HG03060 (cell line): ENCODE data around the gene SYNM.
"Not testable (repeated sequence)": the region's sequence is repeated elsewhere in the genome, so short reads cannot be mapped to it uniquely, and the experiment has no call there.

Source experiments
- ATAC-seq: cut with Tn5 transposase; IDR thresholded peaks from one replicate; pipeline ENCODE4 v1.9.1; 2021; ENCODE audit warnings: low read depth, moderate number of reproducible peaks; ENCODE audit not compliant: unreplicated experiment

The SYNM gene, protein sequence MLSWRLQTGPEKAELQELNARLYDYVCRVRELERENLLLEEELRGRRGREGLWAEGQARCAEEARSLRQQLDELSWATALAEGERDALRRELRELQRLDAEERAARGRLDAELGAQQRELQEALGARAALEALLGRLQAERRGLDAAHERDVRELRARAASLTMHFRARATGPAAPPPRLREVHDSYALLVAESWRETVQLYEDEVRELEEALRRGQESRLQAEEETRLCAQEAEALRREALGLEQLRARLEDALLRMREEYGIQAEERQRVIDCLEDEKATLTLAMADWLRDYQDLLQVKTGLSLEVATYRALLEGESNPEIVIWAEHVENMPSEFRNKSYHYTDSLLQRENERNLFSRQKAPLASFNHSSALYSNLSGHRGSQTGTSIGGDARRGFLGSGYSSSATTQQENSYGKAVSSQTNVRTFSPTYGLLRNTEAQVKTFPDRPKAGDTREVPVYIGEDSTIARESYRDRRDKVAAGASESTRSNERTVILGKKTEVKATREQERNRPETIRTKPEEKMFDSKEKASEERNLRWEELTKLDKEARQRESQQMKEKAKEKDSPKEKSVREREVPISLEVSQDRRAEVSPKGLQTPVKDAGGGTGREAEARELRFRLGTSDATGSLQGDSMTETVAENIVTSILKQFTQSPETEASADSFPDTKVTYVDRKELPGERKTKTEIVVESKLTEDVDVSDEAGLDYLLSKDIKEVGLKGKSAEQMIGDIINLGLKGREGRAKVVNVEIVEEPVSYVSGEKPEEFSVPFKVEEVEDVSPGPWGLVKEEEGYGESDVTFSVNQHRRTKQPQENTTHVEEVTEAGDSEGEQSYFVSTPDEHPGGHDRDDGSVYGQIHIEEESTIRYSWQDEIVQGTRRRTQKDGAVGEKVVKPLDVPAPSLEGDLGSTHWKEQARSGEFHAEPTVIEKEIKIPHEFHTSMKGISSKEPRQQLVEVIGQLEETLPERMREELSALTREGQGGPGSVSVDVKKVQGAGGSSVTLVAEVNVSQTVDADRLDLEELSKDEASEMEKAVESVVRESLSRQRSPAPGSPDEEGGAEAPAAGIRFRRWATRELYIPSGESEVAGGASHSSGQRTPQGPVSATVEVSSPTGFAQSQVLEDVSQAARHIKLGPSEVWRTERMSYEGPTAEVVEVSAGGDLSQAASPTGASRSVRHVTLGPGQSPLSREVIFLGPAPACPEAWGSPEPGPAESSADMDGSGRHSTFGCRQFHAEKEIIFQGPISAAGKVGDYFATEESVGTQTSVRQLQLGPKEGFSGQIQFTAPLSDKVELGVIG (N-terminal part only)

DNA sequence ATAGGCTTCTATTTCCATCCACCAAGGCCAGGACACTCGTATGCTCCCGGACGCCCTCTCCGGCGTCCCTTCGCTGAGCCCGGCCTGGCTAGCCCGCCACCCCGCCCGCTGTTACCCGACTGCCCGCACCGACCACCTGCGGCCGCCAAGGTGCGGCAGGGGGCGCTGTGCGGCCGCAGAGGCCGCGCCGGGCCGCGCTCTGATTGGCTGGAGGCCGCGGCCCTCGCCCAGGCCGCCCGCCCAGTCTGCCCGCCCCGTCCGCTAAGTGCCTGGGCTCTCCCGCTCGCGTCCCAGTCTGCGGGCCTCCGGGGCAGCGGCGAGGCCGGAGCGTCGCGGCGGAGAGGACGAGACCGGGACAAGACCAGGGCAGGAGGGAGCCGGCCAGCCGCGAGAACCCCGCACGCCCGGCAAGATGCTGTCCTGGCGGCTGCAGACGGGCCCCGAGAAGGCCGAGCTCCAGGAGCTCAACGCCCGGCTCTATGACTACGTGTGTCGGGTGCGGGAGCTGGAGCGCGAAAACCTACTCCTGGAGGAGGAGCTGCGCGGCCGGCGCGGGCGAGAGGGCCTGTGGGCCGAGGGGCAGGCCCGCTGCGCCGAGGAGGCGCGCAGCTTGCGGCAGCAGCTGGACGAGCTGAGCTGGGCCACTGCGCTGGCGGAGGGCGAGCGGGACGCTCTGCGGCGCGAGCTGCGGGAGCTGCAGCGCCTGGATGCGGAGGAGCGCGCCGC lies at the start of gene SYNM:
Gene SYNM (plus strand): TSS at position 293 of the 726 bp plus-strand sequence. CDS start 120 bp downstream, at position 413.
- no peak for ATAC-seq

DNA sequence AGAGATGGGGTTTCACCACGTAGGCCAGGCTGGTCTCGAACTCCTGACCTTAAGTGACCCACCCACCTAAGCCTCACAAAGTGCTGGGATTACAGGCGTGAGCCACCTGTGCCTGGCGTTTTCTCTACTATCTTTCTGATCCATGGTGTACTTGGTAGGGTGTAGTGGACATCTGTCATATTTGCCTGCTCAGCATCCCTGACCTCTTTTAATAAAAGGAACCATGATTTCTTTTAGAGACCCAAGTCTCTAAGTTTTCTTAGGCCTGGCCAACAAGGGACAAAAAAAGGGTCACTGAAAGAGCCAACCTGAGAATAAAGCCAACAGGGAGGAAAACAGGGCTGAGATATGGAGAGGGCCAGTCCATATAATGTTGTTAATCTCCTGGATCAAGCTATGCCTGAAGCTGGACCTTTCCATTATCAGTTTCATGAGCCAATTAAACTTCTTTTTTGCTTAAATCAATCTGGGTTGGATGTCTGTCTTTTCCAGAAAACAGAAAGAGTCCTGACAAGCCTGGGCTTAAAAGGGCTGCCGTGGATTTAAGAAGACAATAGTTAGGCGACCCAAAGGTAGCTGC lies 49.2 kb upstream of the SYNM start:
- ATAC-seq, result no peak

DNA sequence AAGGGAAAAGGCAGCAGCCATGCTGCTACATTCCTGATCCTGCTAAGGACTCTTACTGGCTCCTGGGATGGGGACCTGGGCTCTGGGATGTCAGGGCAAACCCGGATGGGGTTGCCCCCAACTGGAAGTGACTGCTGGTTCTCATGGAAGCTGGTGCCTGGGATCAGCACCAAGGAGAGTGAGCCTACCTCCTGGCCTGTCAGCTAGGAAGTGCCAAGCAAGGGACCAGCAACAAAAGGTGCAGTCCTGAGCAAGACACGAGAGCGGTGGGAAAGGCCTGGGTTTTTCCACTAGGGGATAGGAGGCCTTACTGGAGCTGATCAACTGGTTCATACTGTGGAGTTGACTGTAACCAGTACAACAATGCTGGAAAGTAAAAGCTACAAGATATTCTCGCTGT lies 47.9 kb upstream of the SYNM start:
- ATAC-seq, result no peak

DNA sequence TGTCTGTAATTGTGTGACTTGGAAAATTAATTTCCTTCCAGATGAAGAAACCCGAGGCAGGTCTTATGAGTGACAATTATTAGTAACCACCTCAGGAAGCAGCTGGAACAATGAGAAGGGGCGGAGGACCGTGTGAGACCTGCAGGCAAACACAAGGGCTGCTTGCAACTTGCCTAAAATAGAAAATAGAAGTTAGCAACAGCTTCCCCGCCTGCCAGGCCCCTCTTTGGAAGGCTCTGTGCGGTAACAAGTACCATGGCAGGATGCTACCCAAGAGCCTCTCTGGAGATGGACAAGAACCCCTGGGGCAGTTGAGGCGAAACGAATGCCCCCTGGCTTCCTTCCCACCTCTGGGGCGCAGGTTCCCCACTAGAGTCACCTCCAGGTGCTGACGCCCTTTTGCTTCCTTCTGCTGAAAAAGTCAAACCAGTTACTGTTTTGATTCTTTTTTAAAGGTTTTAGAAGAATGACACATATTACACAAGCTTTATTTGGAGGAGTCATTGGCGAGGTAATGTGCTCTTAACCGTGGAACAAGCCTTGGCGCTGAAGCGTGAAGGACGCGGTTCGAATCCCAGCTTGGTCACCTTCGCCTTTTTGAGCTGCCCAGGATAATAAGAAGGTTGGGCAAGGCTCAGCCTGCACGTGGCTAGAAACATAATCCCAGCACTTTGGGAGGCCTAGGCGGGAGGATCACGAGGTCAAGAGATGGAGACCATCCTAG lies 47.0 kb upstream of the SYNM start:
- no peak for ATAC-seq

DNA sequence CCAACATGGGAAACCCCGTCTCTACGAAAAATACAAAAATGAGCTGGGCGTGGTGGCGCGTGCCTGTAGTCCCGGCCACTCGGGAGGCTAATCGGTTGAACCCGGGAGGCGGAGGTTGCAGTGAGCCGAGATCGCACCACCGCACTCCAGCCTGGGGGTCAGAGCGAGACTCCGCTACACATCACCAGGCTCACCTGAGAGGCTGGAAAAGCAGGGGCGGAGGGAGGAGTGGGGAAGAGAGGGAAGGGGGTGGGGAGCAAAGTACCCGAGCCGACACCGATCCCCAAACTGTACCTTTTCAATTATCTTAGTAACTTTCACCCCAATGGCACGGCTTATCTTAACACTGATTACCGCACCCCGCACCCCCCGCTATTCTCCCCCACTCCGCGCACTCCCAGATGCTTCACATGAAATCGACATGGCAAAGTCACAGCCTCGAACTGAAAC lies 46.4 kb upstream of the SYNM start:
- ATAC-seq, result no peak

DNA sequence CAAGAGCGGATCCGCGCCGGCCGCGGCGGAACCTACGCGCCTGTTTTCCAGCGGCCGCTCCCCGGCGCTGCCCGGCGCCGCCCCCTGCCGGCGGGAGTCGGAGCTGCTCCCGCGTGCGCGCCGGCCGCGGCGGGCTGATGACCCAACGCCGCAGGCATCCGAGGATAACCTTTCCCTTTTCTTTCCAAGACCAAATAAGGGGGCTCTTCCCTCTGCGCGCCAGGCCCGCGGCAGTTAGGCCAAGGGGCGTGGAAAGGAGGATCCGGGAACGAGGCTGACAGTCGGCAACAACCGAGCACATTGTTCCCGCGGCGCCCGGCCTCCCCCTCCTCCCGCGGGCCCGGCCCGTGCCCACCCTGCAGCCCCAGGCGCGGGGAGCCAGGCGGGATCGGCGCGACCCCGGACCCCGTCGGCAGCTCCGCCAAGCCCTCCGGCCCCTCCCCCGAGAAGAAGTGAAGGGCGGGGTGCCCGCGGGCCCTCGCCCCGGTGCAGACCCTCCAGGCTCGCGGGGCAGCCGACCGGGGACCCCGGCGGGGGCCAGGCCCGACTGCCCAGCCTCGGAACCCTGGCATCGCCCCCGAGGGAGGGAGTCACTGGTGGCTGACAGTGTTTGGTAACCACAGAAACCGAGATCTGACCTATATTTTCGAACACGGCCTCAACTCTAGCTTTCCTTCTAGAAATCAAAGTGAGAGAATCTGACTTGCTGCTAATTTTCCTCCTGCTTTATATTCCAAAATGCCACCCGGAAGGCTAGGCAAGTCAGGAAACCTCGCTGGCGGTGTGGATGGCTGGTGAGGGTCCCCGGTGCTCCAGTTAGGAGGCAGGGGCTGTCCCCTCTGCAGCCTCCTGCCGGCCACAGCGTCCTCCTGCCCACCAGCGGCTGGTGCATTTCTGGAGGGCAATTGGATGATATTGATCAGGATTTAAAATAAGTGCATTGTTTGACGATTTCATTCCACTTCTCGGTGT lies 45.6 kb upstream of the SYNM start:
- no peak for ATAC-seq

DNA sequence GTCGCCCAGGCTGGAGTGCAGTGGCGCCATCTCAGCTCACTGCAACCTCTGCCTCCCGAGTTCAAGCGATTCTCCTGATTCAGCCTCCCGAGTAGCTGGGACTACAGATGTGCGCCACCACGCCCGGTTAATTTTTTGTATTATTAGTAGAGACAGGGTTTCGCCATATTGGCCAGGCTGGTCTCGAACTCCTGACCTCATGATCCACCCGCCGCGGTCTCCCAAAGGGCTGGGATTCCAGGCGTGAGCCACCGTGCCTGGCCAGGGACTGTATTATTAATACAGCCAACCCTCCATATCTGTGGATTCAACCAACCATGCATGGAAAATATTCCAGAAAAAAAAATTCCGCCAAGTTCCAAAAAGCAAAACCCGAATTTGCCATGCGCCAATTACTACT lies 44.7 kb upstream of the SYNM start:
- ATAC-seq, result not testable (repeated sequence)

DNA sequence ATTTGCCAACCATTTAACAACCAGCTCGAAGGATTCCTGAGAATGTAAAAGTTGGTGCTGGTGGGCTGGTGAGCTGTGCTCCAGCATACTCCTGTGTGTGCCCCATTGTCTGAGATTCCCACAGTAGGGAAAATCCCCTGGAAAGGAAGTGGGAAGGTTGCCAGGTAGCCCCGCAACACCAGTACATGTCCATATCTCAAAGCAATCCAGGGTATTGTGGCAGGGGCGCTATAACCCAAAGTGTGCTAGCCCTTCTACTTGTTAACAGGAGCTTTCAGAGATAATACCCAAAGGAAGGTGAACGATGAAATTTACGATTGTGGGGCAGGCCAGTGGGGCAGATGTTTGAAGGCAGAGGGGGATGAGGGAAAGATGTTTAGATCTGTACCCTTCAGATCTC lies 42.7 kb upstream of the SYNM start:
- ATAC-seq, result no peak

DNA sequence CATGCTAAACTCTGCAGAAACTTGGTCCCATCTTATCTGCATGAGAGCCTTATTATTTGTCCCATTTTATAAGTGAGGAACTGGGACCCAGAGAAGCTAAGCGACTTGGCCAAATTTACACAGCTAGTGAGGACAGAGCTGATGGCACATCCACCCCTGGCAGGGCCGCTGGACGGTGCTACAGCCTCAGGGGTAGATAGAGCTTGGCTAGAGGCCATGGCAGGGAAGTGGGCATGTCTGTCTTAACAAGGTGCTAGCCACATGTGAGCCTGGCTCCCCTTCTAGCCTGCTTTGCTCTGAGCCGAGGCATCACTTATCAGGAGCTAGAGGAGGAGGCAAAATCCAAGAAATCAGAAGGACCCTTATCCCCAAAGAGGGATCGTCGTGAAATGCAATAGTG lies 36.7 kb upstream of the SYNM start:
- no peak for ATAC-seq

DNA sequence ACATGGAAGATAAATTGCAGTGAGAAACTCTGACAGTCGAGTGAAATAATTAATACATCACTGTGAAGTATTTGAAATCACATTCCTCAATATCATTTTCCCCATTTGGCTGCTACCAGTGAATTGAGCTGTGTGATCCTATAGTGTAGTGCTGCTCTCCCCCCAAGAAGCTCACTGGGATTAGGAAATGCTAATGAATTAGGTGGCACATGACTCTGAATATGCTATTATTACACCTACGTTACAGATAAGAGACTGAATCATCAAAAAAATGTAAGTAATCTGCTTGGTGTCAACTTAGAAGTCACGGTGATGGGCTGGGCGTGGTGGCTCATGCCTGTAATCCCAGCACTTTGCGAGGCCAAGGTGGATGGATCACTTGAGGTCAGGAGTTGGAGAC lies 34.7 kb upstream of the SYNM start:
- no peak for ATAC-seq

DNA sequence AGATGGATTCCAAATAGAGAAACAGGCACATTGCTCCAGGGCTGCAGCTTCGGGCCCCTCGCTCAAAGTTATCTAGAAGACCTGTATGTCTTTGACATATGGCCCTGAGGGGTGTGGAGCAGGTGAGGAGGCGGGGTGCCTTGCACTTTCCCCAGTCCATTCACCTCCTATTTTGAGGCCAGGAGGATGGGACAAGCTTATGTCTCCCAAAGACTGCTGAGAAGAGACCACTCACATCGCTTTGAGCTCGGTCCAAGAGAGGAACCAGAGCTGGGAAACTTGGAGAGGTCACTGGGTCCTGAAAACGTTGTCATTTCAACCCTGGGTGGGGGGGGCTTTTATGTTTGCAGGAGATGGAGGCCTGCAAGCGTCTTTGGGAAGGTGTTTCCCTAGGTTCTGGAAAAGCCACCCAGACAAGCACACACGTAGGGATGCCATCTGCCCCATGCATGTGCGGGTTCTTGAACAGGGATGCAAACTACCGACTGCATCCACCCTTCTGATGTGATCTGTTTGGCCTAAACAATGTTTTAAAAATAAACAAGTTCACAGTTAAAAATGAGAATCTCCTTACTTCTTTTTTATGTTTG lies 33.7 kb upstream of the SYNM start:
- ATAC-seq, result no peak

DNA sequence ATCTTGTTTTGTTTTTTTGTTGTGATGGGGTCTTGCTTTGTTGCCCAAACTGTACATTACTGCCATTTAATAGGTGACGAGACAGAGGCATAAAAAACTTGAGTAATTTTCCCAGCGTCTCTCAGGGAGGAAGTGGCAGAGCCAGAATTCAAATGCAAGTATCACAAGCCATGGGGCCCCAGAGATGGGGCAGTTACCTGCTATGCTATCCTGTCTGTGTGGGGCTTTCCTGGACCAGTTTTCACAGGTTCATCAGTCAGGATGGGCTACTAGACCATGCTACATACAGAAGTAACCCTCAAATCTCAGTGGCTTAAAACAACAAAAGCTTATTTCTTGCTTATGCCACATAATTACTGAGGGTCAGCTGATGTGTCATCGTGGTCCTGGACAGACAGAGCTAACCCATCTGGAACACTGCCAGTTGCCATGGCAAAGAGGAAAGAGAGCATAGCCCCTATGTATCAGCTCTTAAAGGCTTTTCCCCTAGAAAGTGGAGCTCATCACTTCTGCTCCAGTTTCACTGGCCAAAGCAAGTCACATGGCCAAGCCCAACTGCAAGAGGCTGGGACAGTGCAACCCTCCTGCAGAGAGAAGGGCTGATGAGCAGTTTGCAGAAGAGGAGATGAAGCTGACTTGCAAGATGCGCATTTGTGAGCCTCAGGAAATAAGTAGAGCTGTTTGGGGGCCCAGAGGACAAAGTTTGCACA lies 31.7 kb upstream of the SYNM start:
- no peak for ATAC-seq

DNA sequence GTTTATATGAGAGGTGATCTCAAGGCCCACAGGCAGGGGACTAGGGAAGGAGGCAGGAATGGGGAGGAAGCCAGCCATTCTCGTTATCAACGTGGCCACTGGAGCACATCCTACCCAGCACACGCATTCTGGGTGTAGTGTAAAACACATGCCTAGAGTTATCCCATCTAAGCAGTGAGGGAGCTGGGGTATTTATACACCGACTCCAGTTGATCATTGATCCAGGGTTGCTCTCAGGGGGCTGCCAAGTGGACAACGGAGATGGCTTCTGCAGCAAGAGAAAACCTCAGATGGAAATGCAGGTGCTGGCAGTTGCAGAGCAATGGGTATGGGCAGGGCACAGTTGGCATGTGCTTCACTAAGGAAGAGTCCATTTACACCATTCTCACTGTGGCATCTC lies 30.4 kb upstream of the SYNM start:
- ATAC-seq, result no peak

DNA sequence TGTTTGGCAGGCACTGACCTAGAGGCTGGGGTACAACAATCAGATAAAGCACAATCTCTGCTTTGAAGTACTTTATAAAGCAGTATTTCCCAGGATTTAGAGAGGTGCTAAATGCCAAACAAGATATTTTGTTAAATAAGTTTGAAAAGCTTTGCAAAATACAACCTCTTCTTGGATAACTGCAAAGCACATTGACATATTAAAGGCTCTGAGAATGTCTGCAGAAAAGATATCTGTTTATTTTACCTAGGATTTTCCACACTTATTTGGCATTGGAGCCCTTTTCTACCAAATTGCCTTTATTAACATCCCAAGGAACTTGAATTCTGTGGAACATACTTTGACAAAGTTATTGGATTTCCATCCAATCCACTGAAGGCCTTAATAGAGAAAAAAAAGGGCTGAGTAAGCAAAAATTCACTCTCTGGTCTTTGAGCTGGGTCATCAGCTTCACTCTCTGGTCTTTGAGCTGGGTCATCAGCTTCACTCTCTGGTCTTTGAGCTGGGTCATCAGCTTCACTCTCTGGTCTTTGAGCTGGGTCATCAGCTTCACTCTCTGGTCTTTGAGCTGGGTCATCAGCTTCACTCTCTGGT lies 29.7 kb upstream of the SYNM start:
- not testable (repeated sequence) for ATAC-seq

DNA sequence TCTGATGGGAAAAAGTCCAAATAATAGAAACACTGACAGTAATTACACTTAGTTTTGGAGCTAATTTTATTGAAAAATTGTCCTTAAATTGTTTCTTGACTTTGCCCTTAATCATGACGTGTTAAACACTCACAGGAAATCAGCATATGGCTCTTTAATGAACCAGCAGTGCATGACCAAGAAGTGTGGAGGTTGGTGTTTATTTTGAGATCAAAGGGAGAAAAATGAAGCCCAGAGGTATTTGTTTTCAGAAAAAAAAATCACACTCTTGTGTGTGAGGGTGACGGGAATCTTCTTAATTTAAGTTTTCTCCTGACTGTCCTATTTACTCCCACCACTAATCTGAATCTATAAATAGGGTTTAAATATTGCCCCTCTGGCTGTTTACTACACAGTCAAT lies 28.8 kb upstream of the SYNM start:
- ATAC-seq, result no peak

DNA sequence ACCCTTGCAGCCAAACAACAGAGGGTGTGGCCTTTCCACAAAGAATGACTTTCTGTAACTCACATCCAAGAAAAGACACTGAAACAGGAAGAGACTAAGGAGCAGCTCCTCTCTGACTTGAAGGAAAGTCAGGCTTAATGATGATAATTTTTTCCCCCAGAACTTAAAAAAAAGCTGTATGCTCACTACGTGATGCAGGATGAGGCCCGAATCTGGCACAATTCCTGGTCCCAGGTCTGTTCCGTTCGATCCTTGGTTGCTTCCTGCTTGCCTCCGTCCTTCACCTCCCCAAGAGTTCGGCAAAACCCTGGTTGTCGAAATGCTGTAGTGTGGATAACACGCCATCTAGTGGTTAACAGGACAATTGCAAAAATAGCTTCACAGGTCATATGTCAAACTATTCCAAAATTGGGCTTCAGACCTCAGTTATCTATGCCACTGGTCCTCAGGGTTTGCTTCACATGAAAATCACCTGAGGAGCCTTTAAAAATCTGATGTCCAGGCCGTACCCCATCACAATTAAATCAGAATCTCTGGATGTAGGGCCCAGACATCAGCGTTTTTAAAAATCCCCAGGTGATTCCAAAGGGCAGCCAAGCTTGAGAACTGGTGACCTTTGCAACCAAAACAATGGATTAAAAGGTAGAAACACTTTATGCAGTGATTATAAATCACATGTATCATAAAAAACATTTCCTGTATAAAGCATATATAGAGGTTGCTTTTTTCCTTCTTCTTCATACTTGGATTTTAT lies 28.1 kb upstream of the SYNM start:
- peak; percentile 70 for ATAC-seq
